ENCODE results near the gene FCN1.
"Not testable (repeated sequence)": the region's sequence is repeated elsewhere in the genome, so short reads cannot be mapped to it uniquely, and the experiment has no call there.

DNA sequence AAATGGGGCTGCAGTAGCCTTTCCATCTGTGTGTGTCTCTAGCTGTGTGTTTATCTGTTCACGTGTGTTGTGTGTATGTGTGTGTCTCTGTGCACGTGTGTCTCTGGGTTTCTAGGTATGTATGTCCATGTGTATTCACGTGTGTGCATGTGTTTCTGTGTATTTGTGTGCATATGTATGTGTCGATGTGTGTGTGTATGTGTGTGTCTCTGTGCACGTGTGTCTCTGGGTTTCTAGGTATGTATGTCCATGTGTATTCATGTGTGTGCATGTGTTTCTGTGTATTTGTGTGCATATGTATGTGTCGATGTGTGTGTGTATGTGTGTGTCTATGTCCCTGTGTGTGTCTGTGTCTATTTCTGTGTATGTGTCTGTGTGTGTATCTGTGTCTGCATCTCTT lies 38.7 kb upstream of the FCN1 start:
- not testable (repeated sequence) for TF ChIP-seq POLR2A (IDR thresholded peaks at IDR 0.05)
- TF ChIP-seq, protein P1, sequence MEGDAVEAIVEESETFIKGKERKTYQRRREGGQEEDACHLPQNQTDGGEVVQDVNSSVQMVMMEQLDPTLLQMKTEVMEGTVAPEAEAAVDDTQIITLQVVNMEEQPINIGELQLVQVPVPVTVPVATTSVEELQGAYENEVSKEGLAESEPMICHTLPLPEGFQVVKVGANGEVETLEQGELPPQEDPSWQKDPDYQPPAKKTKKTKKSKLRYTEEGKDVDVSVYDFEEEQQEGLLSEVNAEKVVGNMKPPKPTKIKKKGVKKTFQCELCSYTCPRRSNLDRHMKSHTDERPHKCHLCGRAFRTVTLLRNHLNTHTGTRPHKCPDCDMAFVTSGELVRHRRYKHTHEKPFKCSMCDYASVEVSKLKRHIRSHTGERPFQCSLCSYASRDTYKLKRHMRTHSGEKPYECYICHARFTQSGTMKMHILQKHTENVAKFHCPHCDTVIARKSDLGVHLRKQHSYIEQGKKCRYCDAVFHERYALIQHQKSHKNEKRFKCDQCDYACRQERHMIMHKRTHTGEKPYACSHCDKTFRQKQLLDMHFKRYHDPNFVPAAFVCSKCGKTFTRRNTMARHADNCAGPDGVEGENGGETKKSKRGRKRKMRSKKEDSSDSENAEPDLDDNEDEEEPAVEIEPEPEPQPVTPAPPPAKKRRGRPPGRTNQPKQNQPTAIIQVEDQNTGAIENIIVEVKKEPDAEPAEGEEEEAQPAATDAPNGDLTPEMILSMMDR (IDR thresholded peaks at IDR 0.05): not testable (repeated sequence)

All from testis (tissue), 2 donors.